H1 (cell line): ENCODE data around the gene NRXN3. TPM values are rescaled to one million over a fixed set of nuclear protein-coding genes. Genes with fewer than 3 reads are reported as not detected.

Experiments
- CTCF ChIA-PET: fragments of 300-600 bp; sonication (Branson Sonifier 250); formaldehyde crosslinking; loops from one replicate; lab custom pipeline; 2021; ENCODE audit not compliant: partially characterized antibody; lab: Charles Lee
- POLR2A ChIA-PET: fragments of 300-600 bp; sonication (Branson Sonifier 250); formaldehyde crosslinking; loops from one replicate; lab custom pipeline; 2021; ENCODE audit warnings: inconsistent platforms; ENCODE audit not compliant: partially characterized antibody; lab: Charles Lee
- DNase-seq, 2 experiments: peaks; one replicate each; pipeline versions ENCODE4 v3.0.0 to v3.0.0-alpha.2; 2010 to 2022; ENCODE audit warnings: low spot score in 2 of 2, low read depth in 1 of 2, mixed read lengths in 1 of 2
- FAIRE-seq: peaks from 2 replicates; lab custom pipeline; 2011; peaks lifted over from hg19 to GRCh38; lab: Jason Lieb, UNC
- H2AFZ ChIP-seq: 2 replicates; pipeline ENCODE4 v1.8.1; 2012; ENCODE audit warnings: low read length, inconsistent platforms
- H2AK5ac ChIP-seq: 2 replicates; pipeline ENCODE4 v1.6.1; 2013; ENCODE audit warnings: low read depth, low read length
- H2BK120ac ChIP-seq: replicated peaks from 2 replicates; pipeline ENCODE3; 2013; ENCODE audit warnings: low read depth, low read length, inconsistent platforms
- H2BK12ac ChIP-seq: 2 replicates; pipeline ENCODE4 v1.6.1; 2013; ENCODE audit warnings: low read depth, low read length
- H2BK15ac ChIP-seq: 2 replicates; pipeline ENCODE4 v1.6.1; 2013; ENCODE audit warnings: low read length
- H2BK20ac ChIP-seq: 2 replicates; pipeline ENCODE4 v1.6.1; 2013; ENCODE audit warnings: low read length
- H2BK5ac ChIP-seq: 2 replicates; pipeline ENCODE4 v1.6.1; 2013; ENCODE audit warnings: low read depth, low read length
- H3K14ac ChIP-seq: 2 replicates; pipeline ENCODE4 v1.6.1; 2013; ENCODE audit warnings: inconsistent platforms; ENCODE audit not compliant: insufficient read length
- H3K18ac ChIP-seq: 2 replicates; pipeline ENCODE4 v1.6.1; 2013; ENCODE audit warnings: low read length; ENCODE audit errors: extremely low read depth
- H3K23ac ChIP-seq: 2 replicates; pipeline ENCODE4 v1.6.1; 2013; ENCODE audit warnings: inconsistent platforms; ENCODE audit not compliant: insufficient read length
- H3K23me2 ChIP-seq: 2 replicates; pipeline ENCODE4 v1.6.1; 2013; ENCODE audit warnings: low read depth, low read length
- H3K27ac ChIP-seq: 2 replicates; pipeline ENCODE4 v1.6.1; 2011; ENCODE audit warnings: low read depth, low read length, inconsistent platforms
- H3K27me3 ChIP-seq, 4 experiments: replicated peaks in 1 of 4; 1 replicate in 1 of 4; 2 replicates in 3 of 4; pipeline versions ENCODE4 v1.6.1 to v1.8.1; 2011 to 2013; ENCODE audit warnings: low read length in 3 of 4, mild to moderate bottlenecking in 3 of 4, inconsistent platforms in 2 of 4, mixed read lengths in 2 of 4, moderate library complexity in 1 of 4; ENCODE audit not compliant: control insufficient read depth in 3 of 4, insufficient read depth in 3 of 4; ENCODE audit errors: extremely low read depth in 1 of 4
- H3K36me3 ChIP-seq, 4 experiments: 2 replicates each; pipeline versions ENCODE4 v1.6.1 to v1.8.1; 2011 to 2013; ENCODE audit warnings: mild to moderate bottlenecking in 4 of 4, low read length in 3 of 4, moderate library complexity in 2 of 4, control low read depth in 1 of 4, inconsistent platforms in 1 of 4; ENCODE audit not compliant: insufficient read depth in 4 of 4, control insufficient read depth in 2 of 4
- H3K4ac ChIP-seq: replicated peaks from 2 replicates; pipeline ENCODE3; 2013; ENCODE audit warnings: low read length, low read depth, mixed read lengths, inconsistent platforms; ENCODE audit not compliant: insufficient read length
- H3K4me1 ChIP-seq, 4 experiments: replicated peaks in 1 of 4; 1 replicate in 1 of 4; 2 replicates in 3 of 4; pipeline versions ENCODE4 v1.6.1 to v1.8.1; 2011 to 2013; ENCODE audit warnings: low read length in 3 of 4, inconsistent platforms in 2 of 4, mixed read lengths in 1 of 4; ENCODE audit not compliant: insufficient read depth in 4 of 4, control insufficient read depth in 3 of 4
- H3K4me2 ChIP-seq, 2 experiments: 2 replicates each; pipeline versions ENCODE4 v1.6.1 to v1.8.1; 2011 to 2013; ENCODE audit warnings: low read depth in 2 of 2, low read length in 2 of 2, control low read depth in 1 of 2, inconsistent platforms in 1 of 2, mild to moderate bottlenecking in 1 of 2; ENCODE audit not compliant: insufficient read depth in 1 of 2
- H3K4me3 ChIP-seq, 4 experiments: fragments of 200-600, 300-600 bp in 1 of 4; sonication (generic), shearing (Covaris generic), sonication (Bioruptor Twin) in 1 of 4; 2 replicates each; pipeline versions ENCODE4 v1.5.1 to v1.8.1; 2011 to 2016; ENCODE audit warnings: low read length in 4 of 4, low read depth in 3 of 4, control low read depth in 2 of 4, inconsistent platforms in 2 of 4, mild to moderate bottlenecking in 2 of 4, mixed read lengths in 1 of 4, moderate library complexity in 1 of 4; ENCODE audit not compliant: insufficient read depth in 2 of 4; ENCODE audit errors: extremely low read depth in 1 of 4
- H3K56ac ChIP-seq: replicated peaks from 2 replicates; pipeline ENCODE3; 2013; ENCODE audit warnings: low read depth, mild to moderate bottlenecking, mixed read lengths, low read length, inconsistent platforms; ENCODE audit not compliant: insufficient read length
- H3K79me1 ChIP-seq: 2 replicates; pipeline ENCODE4 v1.6.1; 2013; ENCODE audit warnings: low read depth, low read length, control low read depth
- H3K79me2 ChIP-seq, 2 experiments: 2 replicates each; pipeline versions ENCODE4 v1.6.1 to v1.8.1; 2012 to 2013; ENCODE audit warnings: low read length in 2 of 2, mild to moderate bottlenecking in 2 of 2, inconsistent platforms in 1 of 2; ENCODE audit not compliant: insufficient read depth in 2 of 2, control insufficient read depth in 1 of 2
- H3K9ac ChIP-seq, 4 experiments: replicated peaks in 1 of 4; 1 replicate in 1 of 4; 2 replicates in 3 of 4; pipeline versions ENCODE4 v1.6.1 to v1.8.1; 2011 to 2013; ENCODE audit warnings: low read depth in 3 of 4, low read length in 3 of 4, control low read depth in 2 of 4, mild to moderate bottlenecking in 2 of 4, moderate library complexity in 2 of 4, inconsistent platforms in 1 of 4; ENCODE audit errors: extremely low read depth in 1 of 4
- H3K9me3 ChIP-seq, 2 experiments: 2 replicates each; pipeline versions ENCODE4 v1.6.1 to v1.8.1; 2012 to 2013; ENCODE audit warnings: mild to moderate bottlenecking in 2 of 2, moderate library complexity in 2 of 2, control low read depth in 1 of 2, inconsistent platforms in 1 of 2, low read depth in 1 of 2, low read length in 1 of 2, mixed read lengths in 1 of 2; ENCODE audit not compliant: insufficient read depth in 2 of 2
- H4K20me1 ChIP-seq, 2 experiments: replicated peaks in 1 of 2; 2 replicates each; pipeline versions ENCODE3 to v1.8.1; 2011 to 2013; ENCODE audit warnings: inconsistent platforms in 2 of 2, low read length in 2 of 2, mild to moderate bottlenecking in 1 of 2; ENCODE audit not compliant: insufficient read depth in 2 of 2, control insufficient read depth in 1 of 2
- H4K5ac ChIP-seq: 2 replicates; pipeline ENCODE4 v1.6.1; 2013; ENCODE audit warnings: low read length, low read depth, mixed read lengths, inconsistent platforms; ENCODE audit not compliant: insufficient read length
- H4K8ac ChIP-seq: 2 replicates; pipeline ENCODE4 v1.8.0; 2013; ENCODE audit warnings: mild to moderate bottlenecking, moderate library complexity, low read length, inconsistent platforms; ENCODE audit not compliant: insufficient read depth; ENCODE audit errors: extremely low read depth
- H4K91ac ChIP-seq: replicated peaks from 2 replicates; pipeline ENCODE3; 2013; ENCODE audit warnings: low read length, mixed read lengths, inconsistent platforms; ENCODE audit not compliant: insufficient read length
- CBX8 ChIP-seq: fragments of 300-800, 300-1000 bp; sonication (generic); IDR thresholded peaks from 2 replicates; pipeline ENCODE4 v1.7.1; 2016; ENCODE audit warnings: low read depth, low read length, borderline replicate concordance
- GTF2F1 ChIP-seq: IDR thresholded peaks from 2 replicates; pipeline ENCODE4 v1.6.1; 2012; ENCODE audit warnings: low read depth, low read length, improper control_type of control experiment, borderline replicate concordance
- PHF8 ChIP-seq: fragments of 200-600 bp; sonication (generic); conservative IDR thresholded peaks from 2 replicates; pipeline ENCODE4 v1.7.1; 2012; ENCODE audit warnings: low read depth, mild to moderate bottlenecking, inconsistent platforms, low read length, moderate library complexity
- RFX5 ChIP-seq: IDR thresholded peaks from 2 replicates; pipeline ENCODE4 v1.6.1; 2011; ENCODE audit warnings: low read depth, low read length, improper control_type of control experiment, borderline replicate concordance
- WGBS, 2 experiments: shearing (Covaris generic) in 1 of 2; methylation state at CpG; one replicate each; pipeline versions ENCODE4 v1.1.6 to v1.1.7; 2013 to 2015; ENCODE audit warnings: low lambda C conversion rate in 2 of 2, mixed read lengths in 2 of 2, inconsistent platforms in 1 of 2, low coverage in 1 of 2, missing lambda C conversion rate in 1 of 2; ENCODE audit not compliant: insufficient replicate concordance in 2 of 2, insufficient coverage in 1 of 2, insufficient read length in 1 of 2; ENCODE audit errors: extremely low coverage in 1 of 2, missing lambda C conversion rate in 1 of 2; 5-methylcytosine and 5-hydroxymethylcytosine counted together
- polyA plus RNA-seq, 7 experiments: library from polyadenylated mRNA; depleted of rRNA in 3 of 7; stranded (reverse) in 5 of 7; unstranded in 2 of 7; fragments of >200 nt in 5 of 7; fragments of 200-250 nt in 2 of 7; gene quantifications; 1 replicate in 5 of 7; 2 replicates in 1 of 7; 4 replicates in 1 of 7; pipeline versions ENCODE4 v1.2.1 to v1.2.3, GENCODE V29; 2011 to 2013; ENCODE audit warnings: missing spikeins in 2 of 7, mixed read lengths in 2 of 7
- total RNA-seq: library from RNA; stranded (reverse); fragmentation: NEBNext Ultra II Directional; extraction: Animal tissue kit (Norgen Biotek cat#: 25700); gene quantifications from 2 replicates; pipeline ENCODE4 v1.2.1, GENCODE V29; 2021

The NRXN3 gene
- total and polyA plus RNA-seq, 2 of the 8 experiments (the other 6 are each of a cell fraction or from before 2014, with no cell fraction given) = 2.6 to 4.1 TPM

GRCh38 chr14:78989221-78989620 is 819.0 kb downstream of the NRXN3 start:
- Histone ChIP-seq H3K18ac (no peak overlapping the region), H3K56ac (no peak overlapping the region), H3K23me2 (peaks cover 3% of the 10 kb centered on the region; the same call in 1 of the 2 replicates), H4K8ac (no peak overlapping the region), H4K20me1 (no peaks in the 10 kb centered on the region), H2BK15ac (no peak overlapping the region), H3K79me1 (no peaks in the 10 kb centered on the region), H2BK5ac (no peak overlapping the region), H2BK20ac (no peak overlapping the region), H3K9ac (no peak overlapping the region), H3K4me3 (no peak overlapping the region), H3K9me3 (no peaks in the 10 kb centered on the region), H3K27ac (no peak overlapping the region), H2AK5ac (no peak overlapping the region), H3K4me2 (no peak overlapping the region), H2BK120ac (no peak overlapping the region), H4K91ac (no peak overlapping the region), H3K4me1 (peaks cover 2 to 19% (median 8%) of the 10 kb centered on the region in 4 experiments; a peak in 5 of 7 replicates), H3K23ac (no peak overlapping the region), H4K5ac (no peak overlapping the region), H3K27me3 (peaks cover 1 to 18% (median 10%) of the 10 kb centered on the region in 4 experiments), H3K79me2 (no peaks in the 10 kb centered on the region), H3K14ac (no peak overlapping the region), H3K4ac (no peak overlapping the region), H2BK12ac (no peak overlapping the region), H3K36me3 (no peaks in the 10 kb centered on the region), H2AFZ (no peak overlapping the region)
- CTCF ChIA-PET = no interaction called here
- no peak for FAIRE-seq
- WGBS, 2 experiments = 88% methylated on average over 3 of the region's 3 CpGs; no CpG with 5 or more reads in 1 of the 2 experiments
- no peak for DNase-seq
- POLR2A ChIA-PET = no interaction called here
- TF ChIP-seq PHF8 (no peak), CBX8 (no peak), RFX5 (no peak), GTF2F1 (no peak)
